Lower lobe of right lung (tissue), 2 donors: Measurements from ENCODE around the gene TCAP. TPM values are rescaled to one million over a fixed set of nuclear protein-coding genes. Genes with fewer than 3 reads are reported as not detected.
A peak's percentile ranks its signal among the peaks of the same experiment; 100 is the strongest.

Experiments
- ATAC-seq, 2 donors: fragments of 200-7000 bp; cut with Tn5 transposase; one replicate each; pipeline ENCODE4 v1.9.1; 2020 to 2022; ENCODE audit warnings: mild to moderate bottlenecking in 2 of 2, moderate library complexity in 2 of 2
- DNase-seq: peaks from one replicate; pipeline ENCODE4 v3.0.0-alpha.2; 2020
- H3K27ac ChIP-seq: fragments of 200-600 bp; one replicate; pipeline ENCODE4 v1.8.0; 2022
- H3K27me3 ChIP-seq: fragments of 200-600 bp; one replicate; pipeline ENCODE4 v1.8.0; 2022; ENCODE audit warnings: low read depth
- H3K36me3 ChIP-seq: fragments of 200-600 bp; one replicate; pipeline ENCODE4 v1.8.0; 2022; ENCODE audit warnings: mild to moderate bottlenecking
- H3K4me1 ChIP-seq: fragments of 200-600 bp; one replicate; pipeline ENCODE4 v1.8.0; 2022
- H3K4me3 ChIP-seq: fragments of 200-600 bp; one replicate; pipeline ENCODE4 v1.8.0; 2022; ENCODE audit warnings: mild to moderate bottlenecking
- H3K9me3 ChIP-seq: fragments of 200-600 bp; one replicate; pipeline ENCODE4 v1.8.0; 2022
- CTCF ChIP-seq: fragments of 200-600 bp; IDR thresholded peaks from one replicate; pipeline ENCODE4 v1.8.0; 2022; ENCODE audit warnings: antibody characterized with exemption, mild to moderate bottlenecking
- intact Hi-C: fragments of 100-400 bp; cut with DNase I; formaldehyde crosslinking; loops from one replicate; pipeline ENCODE4 v1.11.0; 2022
- total RNA-seq: library from RNA; stranded (reverse); fragmentation: NEBNext Ultra II Directional; extraction: Animal tissue kit (Norgen Biotek cat#: 25700); gene quantifications from one replicate; pipeline ENCODE4 v1.2.1, GENCODE V29; 2021
- donor health status: DM: no; HTN: yes; CAD: no; lungs with severe emphysema.

The TCAP gene
- total RNA-seq, 1 donor from 2014 or later, result 3.7 TPM

GRCh38 chr17:39715375-39716072 is 50.4 kb downstream of the TCAP start:
- peaks cover 90% of the 10 kb centered on the region for H3K36me3 ChIP-seq
- H3K27ac ChIP-seq, result no peak overlapping the region
- H3K27me3 ChIP-seq, result no peaks in the 10 kb centered on the region
- H3K9me3 ChIP-seq, result no peaks in the 10 kb centered on the region
- H3K4me1 ChIP-seq, result no peaks in the 10 kb centered on the region
- H3K4me3 ChIP-seq, result no peak overlapping the region
- ATAC-seq (peak in 1 of 2 donors; percentile 11), DNase-seq (no peak)
- TF ChIP-seq CTCF, result no peak
- intact Hi-C loops, result no loop called here

Other genes starting within 250 kb of the TCAP start
- 33.6 TPM for gene MED1, start 214.1 kb upstream of the TCAP start, total RNA-seq
- 53.7 TPM for gene CDK12, start 203.9 kb upstream of the TCAP start, total RNA-seq
- not detected for gene NEUROD2, start 57.4 kb upstream of the TCAP start, total RNA-seq
- 23.9 TPM for gene PPP1R1B, start 38.4 kb upstream of the TCAP start, total RNA-seq
- gene STARD3, start 28.2 kb upstream of the TCAP start, total RNA-seq, result 76.6 TPM
- 3.9 TPM for gene PNMT, start 3.1 kb downstream of the TCAP start, total RNA-seq
- gene PGAP3, start 22.7 kb downstream of the TCAP start, total RNA-seq, result 20.7 TPM
- 96.1 TPM for gene ERBB2, start 34.7 kb downstream of the TCAP start, total RNA-seq
- gene MIEN1, start 65.2 kb downstream of the TCAP start, total RNA-seq, result 46.4 TPM
- gene GRB7, start 72.6 kb downstream of the TCAP start, total RNA-seq, result 34.5 TPM
- 7.1 TPM for gene IKZF3, start 199.0 kb downstream of the TCAP start, total RNA-seq
- gene ZPBP2, start 202.9 kb downstream of the TCAP start, total RNA-seq, result not detected